IMR-90 (cell line): ENCODE measurements around the gene TIE1. TPM values are rescaled to one million over a fixed set of nuclear protein-coding genes. Genes with fewer than 3 reads are reported as not detected.

Experiments
- ATAC-seq: fragments of 200-7000 bp; cut with Tn5 transposase; 2 replicates; pipeline ENCODE4 v1.9.1; 2020; ENCODE audit warnings: low read depth, mild to moderate bottlenecking, moderate library complexity
- Bru-seq: library from RNA; stranded (reverse); fragments of 400-500 nt; gene quantifications from one replicate; lab custom pipeline; 2021; lab: Mats Ljungman, UMichigan
- BruChase-seq, 2 experiments: library from RNA; stranded (reverse); fragments of 400-500 nt; gene quantifications; one replicate each; lab custom pipeline; 2021; lab: Mats Ljungman, UMichigan
- BruUV-seq: library from RNA; stranded (reverse); fragments of 400-500 nt; replicated peaks from 2 replicates; lab custom pipeline; 2021; lab: Mats Ljungman, UMichigan
- CTCF ChIA-PET: fragments of 300-600 bp; formaldehyde crosslinking; extraction: SDS; loops from one replicate; lab custom pipeline; 2021; ENCODE audit warnings: antibody characterized with exemption; lab: Yijun Ruan, JAX
- POLR2A ChIA-PET: fragments of 300-600 bp; sonication (Branson Sonifier 250); formaldehyde crosslinking; loops from one replicate; lab custom pipeline; 2022; ENCODE audit warnings: antibody characterized with exemption; ENCODE audit not compliant: unreplicated experiment; lab: Charles Lee
- DNase-seq: peaks from one replicate; pipeline ENCODE4 v3.0.0; 2013
- H2AFZ ChIP-seq: replicated peaks from 2 replicates; pipeline ENCODE3; 2013; ENCODE audit warnings: low read length, mild to moderate bottlenecking; ENCODE audit not compliant: poor library complexity
- H2AK5ac ChIP-seq: 2 replicates; pipeline ENCODE4 v1.6.1; 2013; ENCODE audit warnings: low read depth, low read length, inconsistent platforms
- H2AK9ac ChIP-seq: replicated peaks from 2 replicates; pipeline ENCODE3; 2013; ENCODE audit warnings: mild to moderate bottlenecking, low read depth, low read length, moderate library complexity; ENCODE audit not compliant: poor library complexity
- H2BK120ac ChIP-seq: 2 replicates; pipeline ENCODE4 v1.6.1; 2013; ENCODE audit warnings: low read depth, low read length, inconsistent platforms
- H2BK15ac ChIP-seq: 3 replicates; pipeline ENCODE4 v1.6.1; 2013; ENCODE audit warnings: low read depth, low read length, inconsistent platforms
- H2BK20ac ChIP-seq: 2 replicates; pipeline ENCODE4 v1.6.1; 2013; ENCODE audit warnings: low read depth, mild to moderate bottlenecking, inconsistent platforms, low read length, moderate library complexity
- H2BK5ac ChIP-seq: 2 replicates; pipeline ENCODE4 v1.6.1; 2013; ENCODE audit warnings: mild to moderate bottlenecking, low read depth, low read length, inconsistent platforms; ENCODE audit not compliant: poor library complexity, severe bottlenecking
- H3K14ac ChIP-seq: replicated peaks from 2 replicates; pipeline ENCODE4 v1.6.1; 2013; ENCODE audit warnings: low read depth, low read length, inconsistent platforms
- H3K18ac ChIP-seq: 2 replicates; pipeline ENCODE4 v1.6.1; 2013; ENCODE audit warnings: low read depth, low read length, control low read depth
- H3K23ac ChIP-seq: 2 replicates; pipeline ENCODE4 v1.6.1; 2013; ENCODE audit warnings: low read depth, low read length, inconsistent platforms
- H3K27ac ChIP-seq: 2 replicates; pipeline ENCODE4 v1.5.1; 2013; ENCODE audit warnings: mild to moderate bottlenecking, control low read depth, low read length; ENCODE audit not compliant: insufficient read depth
- H3K27me3 ChIP-seq: 2 replicates; pipeline ENCODE4 v1.6.1; 2013; ENCODE audit warnings: low read length; ENCODE audit not compliant: control insufficient read depth, insufficient read depth
- H3K36me3 ChIP-seq: 2 replicates; pipeline ENCODE4 v1.6.1; 2013; ENCODE audit warnings: low read length, mixed read lengths; ENCODE audit not compliant: control insufficient read depth, insufficient read depth
- H3K4ac ChIP-seq: 2 replicates; pipeline ENCODE4 v1.6.1; 2013; ENCODE audit warnings: low read depth, low read length, inconsistent platforms
- H3K4me1 ChIP-seq: 2 replicates; pipeline ENCODE4 v1.6.1; 2013; ENCODE audit warnings: low read length, mixed read lengths; ENCODE audit not compliant: control insufficient read depth, insufficient read depth
- H3K4me2 ChIP-seq: 2 replicates; pipeline ENCODE4 v1.6.1; 2013; ENCODE audit warnings: low read depth, mild to moderate bottlenecking, control low read depth, low read length, moderate library complexity
- H3K4me3 ChIP-seq: 2 replicates; pipeline ENCODE4 v1.5.1; 2013; ENCODE audit warnings: low read depth, mild to moderate bottlenecking, control low read depth, low read length, moderate library complexity; ENCODE audit not compliant: insufficient read depth
- H3K56ac ChIP-seq: 2 replicates; pipeline ENCODE4 v1.6.1; 2013; ENCODE audit warnings: low read length, inconsistent platforms; ENCODE audit not compliant: insufficient read depth; ENCODE audit errors: extremely low read depth
- H3K79me1 ChIP-seq, 2 experiments: 2 replicates each; pipeline ENCODE4 v1.6.1; 2013; ENCODE audit warnings: low read length in 2 of 2, inconsistent platforms in 1 of 2, low read depth in 1 of 2
- H3K9ac ChIP-seq: 2 replicates; pipeline ENCODE4 v1.6.1; 2013; ENCODE audit warnings: low read depth, low read length, control low read depth
- H3K9me1 ChIP-seq: 2 replicates; pipeline ENCODE4 v1.6.1; 2013; ENCODE audit warnings: low read length, inconsistent platforms; ENCODE audit not compliant: insufficient read depth
- H3K9me3 ChIP-seq: 2 replicates; pipeline ENCODE4 v1.6.1; 2013; ENCODE audit warnings: low read length; ENCODE audit not compliant: control insufficient read depth, insufficient read depth
- H4K20me1 ChIP-seq: 2 replicates; pipeline ENCODE4 v1.6.1; 2013; ENCODE audit warnings: low read length, inconsistent platforms; ENCODE audit not compliant: insufficient read depth
- H4K5ac ChIP-seq: 2 replicates; pipeline ENCODE4 v1.6.1; 2013; ENCODE audit warnings: mild to moderate bottlenecking, low read depth, low read length, control low read depth
- H4K8ac ChIP-seq, 2 experiments: 2 replicates each; pipeline ENCODE4 v1.6.1; 2013; ENCODE audit warnings: low read depth in 2 of 2, low read length in 2 of 2, control low read depth in 1 of 2, inconsistent platforms in 1 of 2
- H4K91ac ChIP-seq: 2 replicates; pipeline ENCODE4 v1.6.1; 2013; ENCODE audit warnings: low read depth, low read length, inconsistent platforms; ENCODE audit not compliant: insufficient read depth
- BHLHE40 ChIP-seq: fragments of 150-350 bp; IDR thresholded peaks from 2 replicates; pipeline ENCODE4 v1.6.1; 2016; ENCODE audit warnings: mild to moderate bottlenecking, low read depth, low read length
- CEBPB ChIP-seq: IDR thresholded peaks from 2 replicates; pipeline ENCODE4 v1.6.1; 2012; ENCODE audit warnings: low read depth, low read length, improper control_type of control experiment
- CHD1 ChIP-seq: IDR thresholded peaks from 2 replicates; pipeline ENCODE4 v1.6.1; 2012; ENCODE audit warnings: low read depth, low read length, improper control_type of control experiment
- FOS ChIP-seq: fragments of 150-350 bp; IDR thresholded peaks from 2 replicates; pipeline ENCODE4 v1.6.1; 2016; ENCODE audit warnings: low read depth, low read length
- MAZ ChIP-seq: IDR thresholded peaks from 2 replicates; pipeline ENCODE4 v1.6.1; 2012; ENCODE audit warnings: low read depth, mild to moderate bottlenecking, low read length, improper control_type of control experiment, moderate library complexity, borderline replicate concordance
- NFE2L2 ChIP-seq: fragments of 150-350 bp; IDR thresholded peaks from 2 replicates; pipeline ENCODE4 v1.6.1; 2016; ENCODE audit warnings: low read depth, mild to moderate bottlenecking, low read length
- POLR2A ChIP-seq: IDR thresholded peaks from 2 replicates; pipeline ENCODE4 v1.6.1; 2012; ENCODE audit warnings: mild to moderate bottlenecking, low read depth, low read length
- RAD21 ChIP-seq: IDR thresholded peaks from 2 replicates; pipeline ENCODE4 v1.6.1; 2012; ENCODE audit warnings: low read length, improper control_type of control experiment
- RCOR1 ChIP-seq: IDR thresholded peaks from 2 replicates; pipeline ENCODE4 v1.6.1; 2012; ENCODE audit warnings: mild to moderate bottlenecking, low read length, improper control_type of control experiment; ENCODE audit not compliant: insufficient replicate concordance
- SMC3 ChIP-seq: fragments of 150-350 bp; IDR thresholded peaks from 2 replicates; pipeline ENCODE4 v1.6.1; 2016; ENCODE audit warnings: low read depth, mild to moderate bottlenecking, antibody characterized with exemption, low read length, moderate library complexity
- WGBS, 2 experiments: methylation state at CpG; one replicate each; pipeline versions ENCODE4 v1.1.5 to v1.1.7; 2013; ENCODE audit warnings: missing lambda C conversion rate in 2 of 2; ENCODE audit not compliant: insufficient read length in 1 of 2; ENCODE audit errors: extremely low coverage in 2 of 2; 5-methylcytosine and 5-hydroxymethylcytosine counted together
- dilution Hi-C: fragments of 300-500 bp; cut with HindIII; formaldehyde crosslinking; loops from one replicate; pipeline ENCODE4 v1.14.3; 2018; ENCODE audit warnings: low sequenced_read_pairs; ENCODE audit not compliant: unreplicated experiment
- in situ Hi-C: fragments of 300-500 bp; cut with MboI; formaldehyde crosslinking; loops from 3 replicates; pipeline ENCODE4 v1.14.3; 2019; ENCODE audit warnings: low sequenced_read_pairs, inconsistent platforms, mixed read lengths
- intact Hi-C: fragments of 100-400 bp; cut with micrococcal nuclease; formaldehyde crosslinking; loops from 2 replicates; pipeline ENCODE4 v1.10.0; 2022
- long read RNA-seq: library from polyadenylated mRNA; unstranded; transcript quantifications from one replicate; pipeline ENCODE4 v2.0.0, GENCODE V29; 2021; ENCODE audit not compliant: unreplicated experiment
- polyA plus RNA-seq, 3 experiments: library from polyadenylated mRNA; depleted of rRNA; stranded (reverse); fragments of >200 nt; gene quantifications; 2 replicates each; pipeline ENCODE4 v1.2.3, GENCODE V29; 2012; ENCODE audit warnings: low replicate concordance in 1 of 3
- total RNA-seq: library from RNA; depleted of rRNA; stranded (reverse); fragments of >200 nt; gene quantifications from 2 replicates; pipeline ENCODE4 v1.2.3, GENCODE V29; 2012; rRNA removed
- TF ChIP-seq, protein P1 (sequence below): fragments of 150-350 bp; IDR thresholded peaks from 2 replicates; pipeline ENCODE4 v1.6.1; 2016; ENCODE audit warnings: low read depth, mild to moderate bottlenecking, low read length, moderate library complexity, borderline replicate concordance
- TF ChIP-seq, protein P2 (sequence below): fragments of 150-350 bp; IDR thresholded peaks from 2 replicates; pipeline ENCODE4 v1.6.1; 2017; ENCODE audit warnings: mild to moderate bottlenecking, antibody characterized with exemption, low read length, low read depth
- TF ChIP-seq, protein P3 (sequence below): conservative IDR thresholded peaks from 2 replicates; pipeline ENCODE4 v1.5.1; 2012; ENCODE audit warnings: mild to moderate bottlenecking, low read depth, low read length, improper control_type of control experiment

TIE1 gene
- total RNA-seq (2.3 and 3.3 TPM in 2 replicates), polyA plus RNA-seq (2012; rRNA removed) (7.5 and 8.5 TPM in 2 replicates), Bru-seq, nascent RNA (not detected), BruChase-seq, experiment 1, labeled RNA remaining after a 6-hour chase (not detected), BruChase-seq, experiment 2, labeled RNA remaining after a 2-hour chase (percentile 4 among the genes with signal in this experiment)
- 3.5 and 5.9 TPM in 2 replicates for polyA plus RNA-seq (2012; cell fraction: cytosol; rRNA removed)
- 9.5 and 18.0 TPM in 2 replicates for polyA plus RNA-seq (2012; cell fraction: nucleus; rRNA removed; ENCODE audit: low replicate concordance)
- long read RNA-seq, partial matches to known transcripts: 1 of 1 reads
- long read RNA-seq, other reads (novel, unspliced or antisense): 0 of 1 reads

DNA sequence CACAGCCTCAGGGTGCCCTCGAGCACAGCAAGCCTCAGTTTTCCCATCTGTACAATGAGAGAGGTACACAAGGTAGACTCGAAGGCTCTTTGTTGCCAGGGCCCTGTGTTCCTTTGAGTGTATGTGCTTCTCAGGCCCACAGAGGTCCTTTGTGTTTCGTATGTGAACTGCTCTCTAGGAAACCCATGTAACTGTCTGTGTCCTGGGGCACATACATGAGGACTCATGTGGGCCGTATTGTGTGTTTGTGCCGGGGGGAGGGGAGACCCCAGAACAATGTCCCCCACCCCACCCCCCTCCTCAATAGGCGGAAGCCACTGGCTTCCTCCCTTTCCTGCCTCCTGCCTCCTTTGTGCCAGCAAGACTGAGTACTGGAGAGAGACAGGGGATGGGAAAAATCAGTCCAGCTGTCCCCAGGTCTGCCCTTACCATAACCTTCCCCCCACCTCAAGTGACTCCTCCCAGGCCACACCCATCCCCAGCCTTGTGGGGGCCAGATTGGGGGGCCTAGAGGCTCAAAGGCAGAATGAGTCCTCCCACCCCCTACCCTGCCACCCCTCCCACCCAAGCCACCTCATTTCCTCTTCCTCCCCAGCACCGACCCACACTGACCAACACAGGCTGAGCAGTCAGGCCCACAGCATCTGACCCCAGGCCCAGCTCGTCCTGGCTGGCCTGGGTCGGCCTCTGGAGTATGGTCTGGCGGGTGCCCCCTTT, at the start of gene TIE1:
TSS of gene TIE1 (plus strand) at position 605 of the 717 bp plus-strand sequence. CDS start at position 695, 90 bp downstream.
- no peak within 1 kb of the TSS for H3K56ac ChIP-seq
- no peak within 1 kb of the TSS for H4K91ac ChIP-seq
- dilution Hi-C loops: no loop called here
- no peak within 1 kb of the TSS for H2BK20ac ChIP-seq
- ChIA-PET POLR2A (no interaction called here), CTCF (no interaction called here)
- no peak within 1 kb of the TSS for H2BK120ac ChIP-seq
- H3K4me3 ChIP-seq: no peak within 1 kb of the TSS
- H2AFZ ChIP-seq: peak within 1 kb of the TSS; percentile 52
- H2BK5ac ChIP-seq: no peak within 1 kb of the TSS
- peaks cover 2% of the 10 kb centered on the region; the same call in 1 of the 2 replicates for H3K27me3 ChIP-seq
- H3K4me1 ChIP-seq: peaks cover 6% of the 10 kb centered on the region; the same call in 1 of the 2 replicates
- no peaks in the 10 kb centered on the region for H3K79me1 ChIP-seq
- 86% methylated on average over 1 of the region's 10 CpGs; no CpG with 5 or more reads in 1 of the 2 experiments for WGBS, 2 experiments
- TF ChIP-seq POLR2A (no peak), RAD21 (no peak), FOS (no peak), CEBPB (no peak), CHD1 (no peak), BHLHE40 (no peak), RCOR1 (no peak), NFE2L2 (no peak), MAZ (no peak), SMC3 (no peak)
- TF ChIP-seq, protein P1, sequence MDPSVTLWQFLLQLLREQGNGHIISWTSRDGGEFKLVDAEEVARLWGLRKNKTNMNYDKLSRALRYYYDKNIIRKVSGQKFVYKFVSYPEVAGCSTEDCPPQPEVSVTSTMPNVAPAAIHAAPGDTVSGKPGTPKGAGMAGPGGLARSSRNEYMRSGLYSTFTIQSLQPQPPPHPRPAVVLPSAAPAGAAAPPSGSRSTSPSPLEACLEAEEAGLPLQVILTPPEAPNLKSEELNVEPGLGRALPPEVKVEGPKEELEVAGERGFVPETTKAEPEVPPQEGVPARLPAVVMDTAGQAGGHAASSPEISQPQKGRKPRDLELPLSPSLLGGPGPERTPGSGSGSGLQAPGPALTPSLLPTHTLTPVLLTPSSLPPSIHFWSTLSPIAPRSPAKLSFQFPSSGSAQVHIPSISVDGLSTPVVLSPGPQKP: no peak
- TF ChIP-seq, protein P2, sequence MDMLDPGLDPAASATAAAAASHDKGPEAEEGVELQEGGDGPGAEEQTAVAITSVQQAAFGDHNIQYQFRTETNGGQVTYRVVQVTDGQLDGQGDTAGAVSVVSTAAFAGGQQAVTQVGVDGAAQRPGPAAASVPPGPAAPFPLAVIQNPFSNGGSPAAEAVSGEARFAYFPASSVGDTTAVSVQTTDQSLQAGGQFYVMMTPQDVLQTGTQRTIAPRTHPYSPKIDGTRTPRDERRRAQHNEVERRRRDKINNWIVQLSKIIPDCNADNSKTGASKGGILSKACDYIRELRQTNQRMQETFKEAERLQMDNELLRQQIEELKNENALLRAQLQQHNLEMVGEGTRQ: no peak
- TF ChIP-seq, protein P3, sequence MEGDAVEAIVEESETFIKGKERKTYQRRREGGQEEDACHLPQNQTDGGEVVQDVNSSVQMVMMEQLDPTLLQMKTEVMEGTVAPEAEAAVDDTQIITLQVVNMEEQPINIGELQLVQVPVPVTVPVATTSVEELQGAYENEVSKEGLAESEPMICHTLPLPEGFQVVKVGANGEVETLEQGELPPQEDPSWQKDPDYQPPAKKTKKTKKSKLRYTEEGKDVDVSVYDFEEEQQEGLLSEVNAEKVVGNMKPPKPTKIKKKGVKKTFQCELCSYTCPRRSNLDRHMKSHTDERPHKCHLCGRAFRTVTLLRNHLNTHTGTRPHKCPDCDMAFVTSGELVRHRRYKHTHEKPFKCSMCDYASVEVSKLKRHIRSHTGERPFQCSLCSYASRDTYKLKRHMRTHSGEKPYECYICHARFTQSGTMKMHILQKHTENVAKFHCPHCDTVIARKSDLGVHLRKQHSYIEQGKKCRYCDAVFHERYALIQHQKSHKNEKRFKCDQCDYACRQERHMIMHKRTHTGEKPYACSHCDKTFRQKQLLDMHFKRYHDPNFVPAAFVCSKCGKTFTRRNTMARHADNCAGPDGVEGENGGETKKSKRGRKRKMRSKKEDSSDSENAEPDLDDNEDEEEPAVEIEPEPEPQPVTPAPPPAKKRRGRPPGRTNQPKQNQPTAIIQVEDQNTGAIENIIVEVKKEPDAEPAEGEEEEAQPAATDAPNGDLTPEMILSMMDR: no peak
- H3K4ac ChIP-seq: no peak within 1 kb of the TSS
- H3K36me3 ChIP-seq: no peaks in the 10 kb centered on the region
- H2AK5ac ChIP-seq: no peak within 1 kb of the TSS
- H4K5ac ChIP-seq: no peak within 1 kb of the TSS
- in situ Hi-C loops: no loop called here
- no peaks in the 10 kb centered on the region for H3K9me1 ChIP-seq
- ATAC-seq (no peak), DNase-seq (no peak)
- H3K27ac ChIP-seq: no peak within 1 kb of the TSS
- no peaks in the 10 kb centered on the region for H4K20me1 ChIP-seq
- no TSS peak for BruUV-seq
- no peak within 1 kb of the TSS for H3K4me2 ChIP-seq
- no peak within 1 kb of the TSS for H2AK9ac ChIP-seq
- no peak within 1 kb of the TSS for H3K18ac ChIP-seq
- no peak within 1 kb of the TSS for H4K8ac ChIP-seq
- intact Hi-C loops: no loop called here
- H3K9ac ChIP-seq: no peak within 1 kb of the TSS
- no peaks in the 10 kb centered on the region for H3K9me3 ChIP-seq
- no peak within 1 kb of the TSS for H2BK15ac ChIP-seq
- no peak within 1 kb of the TSS for H3K14ac ChIP-seq
- H3K23ac ChIP-seq: no peak within 1 kb of the TSS
